ENCODE measurements around the gene WDR7. TPM values are rescaled to one million over a fixed set of nuclear protein-coding genes. Genes with fewer than 3 reads are reported as not detected.

WDR7 gene
- total RNA-seq, 2 experiments from 2014 or later: 28.8 to 30.5 TPM

- Histone ChIP-seq H3K27ac (ENCODE audit: low read depth in 1 of 2, low read length in 2 of 2) (no peak overlapping the region), H3K4me3 (ENCODE audit: low read length) (no peak overlapping the region), H3K4me1 (ENCODE audit: insufficient read depth, low read length) (no peaks in the 10 kb centered on the region), H3K27me3 (ENCODE audit: control insufficient read depth in 1 of 2, insufficient read depth in 2 of 2, low read length in 2 of 2) (no peaks in the 10 kb centered on the region), H3K9me3 (ENCODE audit: control insufficient read depth in 1 of 2, insufficient read depth in 1 of 2, low read length in 2 of 2) (no peaks in the 10 kb centered on the region), H3K36me3 (ENCODE audit: insufficient read depth, low read length) (no peaks in the 10 kb centered on the region)
- H3K27ac Mint-ChIP-seq: no peak overlapping the region
- no peak overlapping the region for H3K4me3 Mint-ChIP-seq
- H3K36me3 Mint-ChIP-seq (ENCODE audit: low read depth): peaks cover 14% of the 10 kb centered on the region
- DNase-seq (no peak), ATAC-seq (ENCODE audit: poor library complexity) (no peak)
- intact Hi-C loops (cut with DNase I, micrococcal nuclease): no loop called here
- H3K27me3 Mint-ChIP-seq: no peaks in the 10 kb centered on the region
- no peaks in the 10 kb centered on the region for H3K9me3 Mint-ChIP-seq
- TF ChIP-seq CTCF (IDR thresholded peaks at IDR 0.05): no peak
- H3K4me1 Mint-ChIP-seq (ENCODE audit: low read depth): no peaks in the 10 kb centered on the region
- CTCF ChIA-PET: no interaction called here
- POLR2A ChIA-PET: no interaction called here
Observed at GRCh38 chr18:56988022-56988421, 336.9 kb downstream of the WDR7 start.

- intact Hi-C loops (cut with DNase I, micrococcal nuclease): no loop called here
- DNase-seq (no peak), ATAC-seq (ENCODE audit: poor library complexity) (no peak)
- Mint-ChIP-seq H3K4me3 (no peak overlapping the region), H3K36me3 (ENCODE audit: low read depth) (peaks cover 14% of the 10 kb centered on the region), H3K27ac (no peak overlapping the region), H3K4me1 (ENCODE audit: low read depth) (no peaks in the 10 kb centered on the region), H3K27me3 (no peaks in the 10 kb centered on the region), H3K9me3 (no peaks in the 10 kb centered on the region)
- Histone ChIP-seq H3K4me1 (ENCODE audit: insufficient read depth, low read length) (no peaks in the 10 kb centered on the region), H3K9me3 (ENCODE audit: control insufficient read depth in 1 of 2, insufficient read depth in 1 of 2, low read length in 2 of 2) (no peaks in the 10 kb centered on the region), H3K4me3 (ENCODE audit: low read length) (no peak overlapping the region), H3K27me3 (ENCODE audit: control insufficient read depth in 1 of 2, insufficient read depth in 2 of 2, low read length in 2 of 2) (no peaks in the 10 kb centered on the region), H3K36me3 (ENCODE audit: insufficient read depth, low read length) (no peaks in the 10 kb centered on the region), H3K27ac (ENCODE audit: low read depth in 1 of 2, low read length in 2 of 2) (no peak overlapping the region)
- ChIA-PET POLR2A (no interaction called here), CTCF (no interaction called here)
- TF ChIP-seq CTCF (IDR thresholded peaks at IDR 0.05): no peak
Observed at GRCh38 chr18:56990678-56991077, 339.5 kb downstream of the WDR7 start.

DNA sequence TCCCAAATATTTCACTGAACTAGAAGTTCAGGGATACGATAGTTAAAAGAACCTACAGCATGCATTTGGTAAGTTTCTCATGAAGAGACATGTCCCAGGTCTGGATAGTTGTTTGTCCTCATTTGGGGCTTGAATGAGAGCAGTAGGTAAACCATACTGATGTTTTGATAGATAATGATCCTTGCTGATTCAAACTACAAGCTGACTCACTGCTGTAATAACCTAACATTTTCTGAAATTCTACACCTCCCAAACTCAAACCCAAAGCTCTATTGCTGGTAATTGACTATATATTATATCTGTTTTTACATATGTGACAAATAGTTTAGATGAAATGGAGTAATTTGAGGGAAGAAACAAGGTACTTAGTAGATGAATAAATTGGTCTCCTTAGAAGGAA, 341.6 kb downstream of the WDR7 start:
- Mint-ChIP-seq H3K27me3 (no peaks in the 10 kb centered on the region), H3K4me1 (ENCODE audit: low read depth) (no peaks in the 10 kb centered on the region), H3K27ac (no peak overlapping the region), H3K36me3 (ENCODE audit: low read depth) (peaks cover 14% of the 10 kb centered on the region), H3K9me3 (no peaks in the 10 kb centered on the region), H3K4me3 (no peak overlapping the region)
- Histone ChIP-seq H3K36me3 (ENCODE audit: insufficient read depth, low read length) (no peaks in the 10 kb centered on the region), H3K4me1 (ENCODE audit: insufficient read depth, low read length) (no peaks in the 10 kb centered on the region), H3K27me3 (ENCODE audit: control insufficient read depth in 1 of 2, insufficient read depth in 2 of 2, low read length in 2 of 2) (no peaks in the 10 kb centered on the region), H3K9me3 (ENCODE audit: control insufficient read depth in 1 of 2, insufficient read depth in 1 of 2, low read length in 2 of 2) (no peaks in the 10 kb centered on the region), H3K4me3 (ENCODE audit: low read length) (no peak overlapping the region), H3K27ac (ENCODE audit: low read depth in 1 of 2, low read length in 2 of 2) (no peak overlapping the region)
- no peak for TF ChIP-seq CTCF (IDR thresholded peaks at IDR 0.05)
- POLR2A ChIA-PET: interaction anchor here (1.0 kb wide), 1 partner anchor 10 kb away, joined by 3 read pairs; no protein-coding TSS in a partner anchor
- ATAC-seq (ENCODE audit: poor library complexity): no peak
- DNase-seq: no peak
- CTCF ChIA-PET: interaction anchor here (1.0 kb wide), 2 partner anchors 8 to 14 kb away, joined by 3 to 4 read pairs; no protein-coding TSS in a partner anchor
- intact Hi-C loops (cut with DNase I, micrococcal nuclease): no loop called here
